DOHH2 (cell line): ENCODE results near the gene RAB3IL1.
A peak's percentile ranks its signal among the peaks of the same experiment; 100 is the strongest.
"Not testable (repeated sequence)": the region's sequence is repeated elsewhere in the genome, so short reads cannot be mapped to it uniquely, and the experiment has no call there.

Experiments used
- H3F3A ChIP-seq: fragments of 200-600 bp; sonication (generic), shearing (Covaris generic); 2 replicates; pipeline ENCODE4 v1.6.0; 2016; ENCODE audit warnings: antibody characterized with exemption, mild to moderate bottlenecking; ENCODE audit not compliant: control insufficient read depth, insufficient read depth
- H3K27ac ChIP-seq: fragments of 200-600 bp; sonication (generic); 2 replicates; pipeline ENCODE4 v1.5.1; 2014; ENCODE audit warnings: low read depth, mild to moderate bottlenecking, low read length, moderate library complexity
- H3K27me3 ChIP-seq: fragments of 200-600 bp; sonication (generic); 2 replicates; pipeline ENCODE4 v1.6.1; 2014; ENCODE audit warnings: mild to moderate bottlenecking, low read length, mixed read lengths; ENCODE audit not compliant: control insufficient read depth
- H3K36me3 ChIP-seq: fragments of 200-600 bp; sonication (generic); 2 replicates; pipeline ENCODE4 v1.6.1; 2014; ENCODE audit warnings: mild to moderate bottlenecking, low read length, moderate library complexity, mixed read lengths; ENCODE audit not compliant: control insufficient read depth
- H3K4me1 ChIP-seq: fragments of 200-600 bp; sonication (generic); 2 replicates; pipeline ENCODE4 v1.6.1; 2014; ENCODE audit warnings: mild to moderate bottlenecking, low read length, mixed read lengths; ENCODE audit not compliant: control insufficient read depth
- H3K4me2 ChIP-seq: fragments of 200-600 bp; sonication (generic); 2 replicates; pipeline ENCODE4 v1.6.0; 2014; ENCODE audit warnings: mild to moderate bottlenecking, low read length, moderate library complexity
- H3K4me3 ChIP-seq: fragments of 200-600 bp; sonication (generic); 2 replicates; pipeline ENCODE4 v1.5.1; 2014; ENCODE audit warnings: mild to moderate bottlenecking, low read length, mixed read lengths
- H3K79me2 ChIP-seq: fragments of 200-600 bp; sonication (generic); 2 replicates; pipeline ENCODE4 v1.6.1; 2014; ENCODE audit warnings: mild to moderate bottlenecking, low read length, mixed read lengths; ENCODE audit not compliant: control insufficient read depth
- H3K9me2 ChIP-seq: fragments of 200-600 bp; sonication (generic); replicated peaks from 2 replicates; pipeline ENCODE4 v1.6.1; 2014; ENCODE audit warnings: mild to moderate bottlenecking, low read length, mixed read lengths; ENCODE audit not compliant: control insufficient read depth
- H3K9me3 ChIP-seq: fragments of 200-600 bp; sonication (generic); 2 replicates; pipeline ENCODE4 v1.6.1; 2014; ENCODE audit warnings: antibody characterized with exemption, low read length, mixed read lengths; ENCODE audit not compliant: control insufficient read depth, insufficient read depth
- H4K20me1 ChIP-seq: fragments of 200-600 bp; sonication (generic); 2 replicates; pipeline ENCODE4 v1.6.0; 2014; ENCODE audit warnings: low read depth, mild to moderate bottlenecking, antibody characterized with exemption, low read length, moderate library complexity; ENCODE audit not compliant: control insufficient read depth, insufficient read depth
- EZH2phosphoT487 ChIP-seq: fragments of 200-600 bp; sonication (generic); IDR thresholded peaks from 2 replicates; pipeline ENCODE4 v1.6.1; 2017; ENCODE audit warnings: borderline replicate concordance, mild to moderate bottlenecking, antibody characterized with exemption, low read length, moderate library complexity, mixed read lengths
- TF ChIP-seq, protein P1 (sequence below): fragments of 200-600 bp; sonication (generic); IDR thresholded peaks from one replicate; pipeline ENCODE4 v1.5.1; 2014; ENCODE audit warnings: antibody characterized with exemption, mild to moderate bottlenecking, low read depth, low read length; ENCODE audit not compliant: poor library complexity, severe bottlenecking

RAB3IL1 gene, protein sequence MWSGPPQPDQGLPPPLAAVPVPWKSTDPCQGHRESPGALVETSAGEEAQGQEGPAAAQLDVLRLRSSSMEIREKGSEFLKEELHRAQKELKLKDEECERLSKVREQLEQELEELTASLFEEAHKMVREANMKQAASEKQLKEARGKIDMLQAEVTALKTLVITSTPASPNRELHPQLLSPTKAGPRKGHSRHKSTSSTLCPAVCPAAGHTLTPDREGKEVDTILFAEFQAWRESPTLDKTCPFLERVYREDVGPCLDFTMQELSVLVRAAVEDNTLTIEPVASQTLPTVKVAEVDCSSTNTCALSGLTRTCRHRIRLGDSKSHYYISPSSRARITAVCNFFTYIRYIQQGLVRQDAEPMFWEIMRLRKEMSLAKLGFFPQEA

GRCh38 chr11:61917334-61918109 is at the start of gene RAB3IL1:
RAB3IL1 (minus strand) TSS chr11:61917566; CDS start chr11:61917367, 199 bp downstream.
- Histone ChIP-seq H3K36me3 (no peaks in the 10 kb centered on the region), H3K27ac (no peak within 1 kb of the TSS), H3K79me2 (no peaks in the 10 kb centered on the region), H3K4me1 (no peaks in the 10 kb centered on the region), H3K4me2 (no peak within 1 kb of the TSS), H3K9me2 (no peaks in the 10 kb centered on the region), H3F3A (no peaks in the 10 kb centered on the region), H3K27me3 (peaks cover 12% of the 10 kb centered on the region; the same call in 1 of the 2 replicates), H3K4me3 (no peak within 1 kb of the TSS), H3K9me3 (no peaks in the 10 kb centered on the region), H4K20me1 (no peaks in the 10 kb centered on the region)
- no peak for TF ChIP-seq EZH2phosphoT487
- TF ChIP-seq, protein P1, sequence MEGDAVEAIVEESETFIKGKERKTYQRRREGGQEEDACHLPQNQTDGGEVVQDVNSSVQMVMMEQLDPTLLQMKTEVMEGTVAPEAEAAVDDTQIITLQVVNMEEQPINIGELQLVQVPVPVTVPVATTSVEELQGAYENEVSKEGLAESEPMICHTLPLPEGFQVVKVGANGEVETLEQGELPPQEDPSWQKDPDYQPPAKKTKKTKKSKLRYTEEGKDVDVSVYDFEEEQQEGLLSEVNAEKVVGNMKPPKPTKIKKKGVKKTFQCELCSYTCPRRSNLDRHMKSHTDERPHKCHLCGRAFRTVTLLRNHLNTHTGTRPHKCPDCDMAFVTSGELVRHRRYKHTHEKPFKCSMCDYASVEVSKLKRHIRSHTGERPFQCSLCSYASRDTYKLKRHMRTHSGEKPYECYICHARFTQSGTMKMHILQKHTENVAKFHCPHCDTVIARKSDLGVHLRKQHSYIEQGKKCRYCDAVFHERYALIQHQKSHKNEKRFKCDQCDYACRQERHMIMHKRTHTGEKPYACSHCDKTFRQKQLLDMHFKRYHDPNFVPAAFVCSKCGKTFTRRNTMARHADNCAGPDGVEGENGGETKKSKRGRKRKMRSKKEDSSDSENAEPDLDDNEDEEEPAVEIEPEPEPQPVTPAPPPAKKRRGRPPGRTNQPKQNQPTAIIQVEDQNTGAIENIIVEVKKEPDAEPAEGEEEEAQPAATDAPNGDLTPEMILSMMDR, result no peak

DNA sequence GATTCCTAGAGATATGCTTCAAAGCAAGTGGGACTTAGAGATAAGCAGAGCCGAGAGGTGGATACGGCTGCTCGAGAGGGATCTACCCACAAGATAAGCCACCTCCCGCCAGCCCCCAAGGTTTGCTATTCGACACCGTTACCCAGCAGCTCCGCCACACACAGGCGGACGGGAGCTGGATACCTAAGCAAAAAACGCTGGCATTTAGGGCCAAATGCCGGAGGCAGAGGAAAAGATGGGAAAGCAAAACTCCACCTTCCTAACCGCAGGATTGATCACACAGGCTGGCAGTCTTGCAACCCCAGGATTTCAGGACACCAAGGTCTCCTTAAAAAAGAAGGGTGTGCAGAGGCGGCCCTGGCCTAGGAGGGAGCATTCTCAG is 49.4 kb upstream of the RAB3IL1 start:
- peak overlapping the region; percentile 98 for H3K4me3 ChIP-seq
- no peaks in the 10 kb centered on the region for H3K9me3 ChIP-seq
- H4K20me1 ChIP-seq, result peaks cover 37% of the 10 kb centered on the region
- TF ChIP-seq EZH2phosphoT487, result no peak
- TF ChIP-seq, protein P1, result no peak
- peaks cover 27% of the 10 kb centered on the region for H3F3A ChIP-seq
- H3K79me2 ChIP-seq, result peaks cover 26% of the 10 kb centered on the region
- no peaks in the 10 kb centered on the region for H3K9me2 ChIP-seq
- H3K4me1 ChIP-seq, result peaks cover 70% of the 10 kb centered on the region
- peak overlapping the region; percentile 74 for H3K27ac ChIP-seq
- H3K4me2 ChIP-seq, result peak overlapping the region; percentile 73
- peaks cover 46% of the 10 kb centered on the region for H3K36me3 ChIP-seq
- H3K27me3 ChIP-seq, result no peaks in the 10 kb centered on the region

DNA sequence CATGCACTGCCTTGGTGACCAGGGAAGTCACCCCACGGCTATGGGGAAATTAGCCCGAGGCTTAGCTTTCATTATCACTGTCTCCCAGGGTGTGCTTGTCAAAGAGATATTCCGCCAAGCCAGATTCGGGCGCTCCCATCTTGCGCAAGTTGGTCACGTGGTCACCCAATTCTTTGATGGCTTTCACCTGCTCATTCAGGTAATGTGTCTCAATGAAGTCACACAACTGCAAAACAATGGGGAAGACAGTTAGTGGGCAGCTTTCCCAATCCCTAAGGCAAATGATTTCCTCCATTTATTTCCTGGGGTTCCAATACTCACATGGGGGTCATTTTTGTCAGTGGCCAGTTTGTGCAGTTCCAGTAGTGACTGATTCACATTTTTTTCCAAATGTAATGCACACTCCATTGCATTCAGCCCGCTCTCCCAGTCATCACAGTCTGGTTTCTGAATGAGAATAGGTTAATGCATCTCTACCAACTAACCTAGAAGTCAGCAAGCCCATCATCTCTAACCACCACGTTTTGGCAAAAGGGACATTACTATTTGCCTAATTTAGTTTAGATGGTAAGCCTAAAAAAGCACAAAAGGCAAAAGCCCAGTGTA is 47.4 kb upstream of the RAB3IL1 start:
- not testable (repeated sequence) for H3K27ac ChIP-seq

More for the DNA sequence above, 47.4 kb upstream of the RAB3IL1 start:
- peak overlapping the region; percentile 73 for H3K4me2 ChIP-seq
- H3K4me1 ChIP-seq, result peaks cover 50% of the 10 kb centered on the region
- peaks cover 21% of the 10 kb centered on the region for H3F3A ChIP-seq
- peak overlapping the region; percentile 98 for H3K4me3 ChIP-seq
- not testable (repeated sequence) for H3K9me3 ChIP-seq, H3K9me2 ChIP-seq, H3K27me3 ChIP-seq
- H3K36me3 ChIP-seq, result peaks cover 46% of the 10 kb centered on the region
- H4K20me1 ChIP-seq, result peaks cover 37% of the 10 kb centered on the region
- H3K79me2 ChIP-seq, result peaks cover 26% of the 10 kb centered on the region
